CD14-positive monocyte (primary cell): Measurements from ENCODE around the gene MED31. TPM values are rescaled to one million over a fixed set of nuclear protein-coding genes. Genes with fewer than 3 reads are reported as not detected.
"Not testable (repeated sequence)": the region's sequence is repeated elsewhere in the genome, so short reads cannot be mapped to it uniquely, and the experiment has no call there.

Source experiments
- DNase-seq, 3 donors: peaks; one replicate each; pipeline ENCODE4 v3.0.0-alpha.2; 2011 to 2022
- H2AFZ ChIP-seq: 2 replicates; pipeline ENCODE4 v1.6.0; 2012; ENCODE audit warnings: mild to moderate bottlenecking, low read depth, low read length, inconsistent platforms; ENCODE audit not compliant: insufficient read depth, poor library complexity, severe bottlenecking
- H3K27ac ChIP-seq, 2 donors: 1 replicate in 1 of 2; 2 replicates in 1 of 2; pipeline ENCODE4 v1.5.1; 2012 to 2013; ENCODE audit warnings: low read length in 2 of 2, control low read depth in 1 of 2, inconsistent platforms in 1 of 2, low read depth in 1 of 2, mild to moderate bottlenecking in 1 of 2
- H3K27me3 ChIP-seq, 2 donors: one replicate each; pipeline versions ENCODE4 v1.6.0 to v1.6.1; 2011 to 2013; ENCODE audit warnings: low read length in 2 of 2; ENCODE audit not compliant: control insufficient read depth in 2 of 2, insufficient read depth in 2 of 2
- H3K36me3 ChIP-seq, 2 donors: replicated peaks in 1 of 2; 1 replicate in 1 of 2; 2 replicates in 1 of 2; pipeline versions ENCODE4 v1.5.1 to v1.6.1; 2012 to 2013; ENCODE audit warnings: low read length in 2 of 2, control low read depth in 1 of 2, inconsistent platforms in 1 of 2, mild to moderate bottlenecking in 1 of 2; ENCODE audit not compliant: insufficient read depth in 2 of 2, control insufficient read depth in 1 of 2
- H3K4me1 ChIP-seq, 2 donors: 1 replicate in 1 of 2; 2 replicates in 1 of 2; pipeline versions ENCODE4 v1.5.1 to v1.6.1; 2012 to 2013; ENCODE audit warnings: low read length in 2 of 2, control low read depth in 1 of 2, inconsistent platforms in 1 of 2, mild to moderate bottlenecking in 1 of 2, moderate library complexity in 1 of 2; ENCODE audit not compliant: insufficient read depth in 2 of 2, control insufficient read depth in 1 of 2
- H3K4me2 ChIP-seq: replicated peaks from 2 replicates; pipeline ENCODE3; 2012; ENCODE audit warnings: low read length, moderate library complexity, mild to moderate bottlenecking; ENCODE audit not compliant: poor library complexity, severe bottlenecking; ENCODE audit errors: extremely low read depth
- H3K4me3 ChIP-seq, 3 experiments: fragments of 200-600 bp in 1 of 3; sonication (generic) in 1 of 3; replicated peaks in 1 of 3; 1 replicate in 2 of 3; 2 replicates in 1 of 3; pipeline ENCODE4 v1.5.1; 2011 to 2013; ENCODE audit warnings: low read length in 3 of 3, mild to moderate bottlenecking in 3 of 3, control low read depth in 2 of 3, low read depth in 2 of 3, inconsistent platforms in 1 of 3, moderate library complexity in 1 of 3
- H3K79me2 ChIP-seq: 2 replicates; pipeline ENCODE4 v1.6.0; 2012; ENCODE audit warnings: mild to moderate bottlenecking, control low read depth, inconsistent platforms, low read length, moderate library complexity; ENCODE audit not compliant: insufficient read depth
- H3K9ac ChIP-seq: 2 replicates; pipeline ENCODE4 v1.6.0; 2017; ENCODE audit warnings: low read length, mild to moderate bottlenecking; ENCODE audit not compliant: insufficient read depth, poor library complexity, severe bottlenecking
- H3K9me3 ChIP-seq, 2 donors: replicated peaks in 1 of 2; 1 replicate in 1 of 2; 2 replicates in 1 of 2; pipeline versions ENCODE4 v1.5.1 to v1.6.1; 2012 to 2013; ENCODE audit warnings: low read length in 2 of 2, control low read depth in 1 of 2; ENCODE audit not compliant: control insufficient read depth in 1 of 2, insufficient read depth in 1 of 2
- H4K20me1 ChIP-seq: 2 replicates; pipeline ENCODE4 v1.6.0; 2012; ENCODE audit warnings: mild to moderate bottlenecking, low read length, control low read depth, moderate library complexity; ENCODE audit not compliant: insufficient read depth
- H3K27ac Mint-ChIP-seq, 7 donors: one replicate each; pipeline ENCODE4 v1.8.0; 2020; ENCODE audit warnings: mild to moderate bottlenecking in 7 of 7, mixed read lengths in 7 of 7, moderate library complexity in 6 of 7, inconsistent platforms in 2 of 7
- H3K27me3 Mint-ChIP-seq, 3 donors: one replicate each; pipeline ENCODE4 v1.8.0; 2021 to 2022; ENCODE audit warnings: low read depth in 3 of 3, mild to moderate bottlenecking in 3 of 3, mixed read lengths in 3 of 3, moderate library complexity in 3 of 3, inconsistent platforms in 1 of 3
- H3K36me3 Mint-ChIP-seq, 2 donors: one replicate each; pipeline ENCODE4 v1.8.0; 2020; ENCODE audit warnings: mixed read lengths in 2 of 2, inconsistent platforms in 1 of 2, mild to moderate bottlenecking in 1 of 2
- H3K4me1 Mint-ChIP-seq: one replicate; pipeline ENCODE4 v1.8.0; 2020; ENCODE audit warnings: mild to moderate bottlenecking, mixed read lengths
- H3K4me3 Mint-ChIP-seq, 2 donors: one replicate each; pipeline ENCODE4 v1.8.0; 2020; ENCODE audit warnings: mild to moderate bottlenecking in 2 of 2, mixed read lengths in 2 of 2, moderate library complexity in 1 of 2
- H3K9me3 Mint-ChIP-seq, 7 donors: one replicate each; pipeline ENCODE4 v1.8.0; 2020 to 2022; ENCODE audit warnings: mixed read lengths in 7 of 7, mild to moderate bottlenecking in 6 of 7, moderate library complexity in 6 of 7, inconsistent platforms in 2 of 7
- CTCF ChIP-seq: fragments of 200-600 bp; IDR thresholded peaks from one replicate; pipeline ENCODE4 v1.8.0; 2022; ENCODE audit warnings: antibody characterized with exemption, mild to moderate bottlenecking
- WGBS: methylation state at CpG from one replicate; pipeline ENCODE4 v1.1.5; 2013; ENCODE audit warnings: missing lambda C conversion rate; ENCODE audit not compliant: insufficient coverage; 5-methylcytosine and 5-hydroxymethylcytosine counted together
- intact Hi-C, 2 donors: fragments of 100-400 bp; cut with micrococcal nuclease; formaldehyde crosslinking; loops; one replicate each; pipeline versions ENCODE4 v1.15.0 to v1.15.1; 2023
- polyA plus RNA-seq, 3 donors: library from polyadenylated mRNA; depleted of rRNA in 1 of 3; unstranded in 2 of 3; stranded (reverse) in 1 of 3; fragments of 300-500 nt in 2 of 3; fragments of >200 nt in 1 of 3; fragmentation: Illumina TruSeq in 2 of 3; gene quantifications; 1 replicate in 2 of 3; 2 replicates in 1 of 3; pipeline ENCODE4 v1.2.3, GENCODE V29; 2012 to 2021

MED31 gene
- polyA plus RNA-seq, 3 donors, result 6.8 to 38.2 (median 33.6) TPM

- Mint-ChIP-seq H3K4me1 (peaks cover 49% of the 10 kb centered on the region), H3K36me3 (peaks cover 5 to 13% of the 10 kb centered on the region in 2 donors), H3K27me3 (peaks cover 41 to 54% (median 46%) of the 10 kb centered on the region in 3 donors), H3K27ac (peak overlapping the region in 3 of 7 donors; percentile 41 to 83 (median 71)), H3K4me3 (peak overlapping the region in 1 of 2 donors; percentile 83), H3K9me3 (peaks cover 0 to 13% (median 4%) of the 10 kb centered on the region in 7 donors)
- Histone ChIP-seq H3K9ac (no peak overlapping the region), H3K36me3 (no peaks in the 10 kb centered on the region), H2AFZ (no peak overlapping the region), H3K27ac (no peak overlapping the region), H3K4me3 (peak overlapping the region in 1 of 3 experiments; percentile 43), H3K4me2 (peak overlapping the region; percentile 50), H3K9me3 (peaks cover 0 to 8% of the 10 kb centered on the region in 2 donors), H4K20me1 (no peaks in the 10 kb centered on the region), H3K27me3 (peaks cover 13 to 31% of the 10 kb centered on the region in 2 donors), H3K79me2 (no peaks in the 10 kb centered on the region), H3K4me1 (peaks cover 43 to 49% of the 10 kb centered on the region in 2 donors)
- 32% methylated on average over 8 of the region's 9 CpGs for WGBS
- no peak for TF ChIP-seq CTCF
- DNase-seq, result no peak
- intact Hi-C loops, result loop anchor here in 1 of 2 donors (10.0 kb wide), 1 partner anchor 335 kb away; the partner anchor contains the start of gene ALOX12
Observed at GRCh38 chr17:6660101-6660500, 8.7 kb upstream of the MED31 start.

- H3K36me3 ChIP-seq, H2AFZ ChIP-seq, H3K4me2 ChIP-seq, H4K20me1 ChIP-seq, H3K9ac ChIP-seq, DNase-seq, intact Hi-C loops, H3K27ac ChIP-seq, H3K4me3 ChIP-seq, H3K79me2 ChIP-seq, H3K9me3 ChIP-seq, H3K27ac Mint-ChIP-seq: not testable (repeated sequence)
- peaks cover 0 to 14% (median 5%) of the 10 kb centered on the region in 7 donors for H3K9me3 Mint-ChIP-seq
- H3K36me3 Mint-ChIP-seq, result peaks cover 15 to 18% of the 10 kb centered on the region in 2 donors
- no CpG with 5 or more reads among the region's 5 CpGs for WGBS
- H3K27me3 Mint-ChIP-seq, result peaks cover 54 to 63% (median 54%) of the 10 kb centered on the region in 3 donors
- H3K4me3 Mint-ChIP-seq, result peak overlapping the region in 1 of 2 donors; percentile 77
- Histone ChIP-seq H3K4me1 (peaks cover 49 to 57% of the 10 kb centered on the region in 2 donors), H3K27me3 (peaks cover 30 to 48% of the 10 kb centered on the region in 2 donors)
- H3K4me1 Mint-ChIP-seq, result peaks cover 60% of the 10 kb centered on the region
Observed at GRCh38 chr17:6658411-6658810, 7.0 kb upstream of the MED31 start.
